Muscle of back (tissue), 11 donors: Measurements from ENCODE around the gene ARHGAP24. TPM values are rescaled to one million over a fixed set of nuclear protein-coding genes. Genes with fewer than 3 reads are reported as not detected.
"Not testable (repeated sequence)": the region's sequence is repeated elsewhere in the genome, so short reads cannot be mapped to it uniquely, and the experiment has no call there.

Experiments
- DNase-seq, 3 donors: peaks; one replicate each; pipeline versions ENCODE4 v3.0.0 to v3.0.0-alpha.2; 2013
- polyA plus RNA-seq, 10 donors: library from polyadenylated mRNA; unstranded; fragments of 120-200 nt; gene quantifications; one replicate each; pipeline ENCODE4 v1.2.1, GENCODE V29; 2013; ENCODE audit not compliant: insufficient read length in 10 of 10

ARHGAP24 gene
- polyA plus RNA-seq, 10 donors: 44.8 to 74.7 (median 55.1) TPM

DNA sequence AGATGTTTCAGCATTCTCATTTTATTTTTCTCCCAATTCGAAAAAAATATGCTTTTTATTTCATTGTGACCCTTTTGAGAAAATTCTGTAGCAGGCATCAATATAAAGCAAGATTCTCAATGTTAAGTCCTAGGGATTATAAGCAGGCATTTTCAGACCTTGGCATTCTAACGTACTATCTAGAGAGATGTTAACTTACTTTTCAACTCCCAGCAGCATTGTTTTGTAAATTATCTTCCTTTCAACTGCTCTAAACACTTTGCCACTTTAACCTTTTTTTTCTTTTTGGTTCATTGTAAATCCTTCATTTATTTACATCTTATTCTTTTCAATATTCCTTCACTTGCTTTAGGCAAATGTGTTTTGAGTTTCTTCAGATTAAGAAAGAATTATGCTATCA, 333.2 kb downstream of the ARHGAP24 start:
- DNase-seq: no peak

DNA sequence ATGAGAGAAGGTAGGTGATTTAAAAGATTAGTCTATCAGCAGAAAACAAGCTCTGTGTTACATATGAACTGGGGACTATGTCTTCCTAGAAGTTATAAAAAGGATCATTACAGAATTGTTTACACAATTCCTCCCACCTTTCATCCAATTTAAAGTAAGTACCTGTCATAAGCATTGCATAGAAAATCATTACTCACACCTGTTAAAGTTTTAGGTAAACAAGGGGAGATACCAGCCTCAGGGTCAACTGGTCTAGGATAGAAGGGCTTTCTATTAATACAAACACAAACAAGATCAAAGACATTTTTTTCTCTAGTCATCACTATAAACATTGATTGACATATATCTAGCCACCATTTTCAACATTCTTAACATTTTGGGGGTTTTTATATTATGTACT, 333.9 kb downstream of the ARHGAP24 start:
- no peak for DNase-seq

DNA sequence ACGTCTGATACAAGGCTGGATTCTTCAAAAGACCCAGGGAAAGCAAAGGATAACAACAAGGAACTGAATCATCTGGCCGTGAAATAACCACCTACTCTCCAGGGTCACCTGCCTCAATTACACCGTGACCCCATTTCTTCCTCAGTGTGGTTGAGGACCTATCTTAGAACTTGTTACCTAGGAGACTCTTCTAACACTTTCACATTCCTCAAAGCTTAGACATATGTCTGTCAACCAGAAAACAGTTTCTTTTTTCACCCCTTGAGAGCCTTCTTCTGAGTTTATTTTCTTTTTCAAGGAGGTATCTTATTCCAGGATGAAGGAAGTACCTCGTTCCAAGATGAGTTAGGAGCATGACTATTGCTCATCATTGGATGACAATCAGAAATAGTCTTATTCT, 337.8 kb downstream of the ARHGAP24 start:
- no peak for DNase-seq

DNA sequence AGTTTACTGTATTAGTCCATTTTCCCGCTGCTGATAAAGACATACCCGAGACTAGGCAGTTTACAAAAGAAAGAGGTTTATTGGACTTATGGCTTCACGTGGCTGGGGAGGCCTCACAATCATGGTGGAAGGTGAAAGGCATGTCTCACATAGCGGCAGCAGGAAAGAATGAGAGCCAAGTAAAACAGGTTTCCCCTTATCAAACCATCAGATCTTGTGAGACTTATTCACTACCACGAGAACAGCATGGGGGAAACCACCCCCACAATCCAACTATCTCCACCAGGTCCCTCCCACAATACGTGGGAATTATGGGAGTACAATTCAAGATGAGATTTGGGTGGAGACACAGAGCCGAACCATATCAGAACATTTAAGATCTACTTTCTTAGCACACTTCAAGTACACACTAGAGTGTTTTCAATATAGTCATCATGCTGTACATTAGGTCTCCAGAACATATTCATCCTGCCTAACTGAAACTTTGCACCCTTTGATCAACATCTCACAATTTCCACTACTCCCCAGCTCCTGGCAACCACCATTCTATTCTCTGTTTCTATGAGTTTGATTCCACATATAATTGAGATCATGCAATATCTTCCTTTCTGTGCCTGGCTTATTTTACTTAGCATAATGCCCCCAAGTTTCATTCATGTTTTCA, 341.0 kb downstream of the ARHGAP24 start:
- DNase-seq: no peak

DNA sequence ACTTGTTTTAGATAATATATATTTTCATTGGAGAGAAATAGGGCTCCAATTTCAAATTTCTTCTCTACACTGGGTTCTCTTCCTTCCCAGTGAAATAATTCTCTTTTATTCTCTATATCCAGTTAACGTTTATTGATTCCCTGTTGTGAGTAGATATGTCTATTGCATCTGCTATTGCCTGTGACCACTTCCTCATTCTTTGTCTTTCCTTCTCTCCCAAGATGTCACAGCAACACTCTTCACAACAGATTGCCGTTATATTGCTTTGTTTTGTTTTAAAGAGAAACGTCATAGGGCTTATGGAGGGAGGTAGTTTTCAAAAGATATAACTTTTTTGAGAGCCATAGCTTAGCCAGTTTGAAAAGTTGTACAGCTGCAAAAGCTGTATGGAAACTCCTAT, 343.8 kb downstream of the ARHGAP24 start:
- no peak for DNase-seq

DNA sequence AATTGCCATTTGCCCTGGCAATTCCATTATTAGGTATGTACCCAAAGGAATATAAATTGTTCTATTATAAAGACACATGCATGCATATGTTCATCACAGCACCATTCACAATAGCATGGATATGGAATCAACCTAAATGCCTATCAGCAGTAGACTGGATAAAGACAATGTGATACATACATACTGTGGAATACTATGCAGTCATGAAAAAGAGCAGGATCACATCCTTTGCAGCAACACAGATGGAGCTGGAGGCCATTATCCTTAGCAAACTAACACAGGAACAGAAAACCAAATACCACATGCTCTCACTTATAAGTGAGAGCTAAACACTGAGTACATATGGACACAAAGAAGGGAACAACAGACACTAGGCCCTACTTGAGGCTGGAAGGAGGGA, 345.2 kb downstream of the ARHGAP24 start:
- not testable (repeated sequence) for DNase-seq

DNA sequence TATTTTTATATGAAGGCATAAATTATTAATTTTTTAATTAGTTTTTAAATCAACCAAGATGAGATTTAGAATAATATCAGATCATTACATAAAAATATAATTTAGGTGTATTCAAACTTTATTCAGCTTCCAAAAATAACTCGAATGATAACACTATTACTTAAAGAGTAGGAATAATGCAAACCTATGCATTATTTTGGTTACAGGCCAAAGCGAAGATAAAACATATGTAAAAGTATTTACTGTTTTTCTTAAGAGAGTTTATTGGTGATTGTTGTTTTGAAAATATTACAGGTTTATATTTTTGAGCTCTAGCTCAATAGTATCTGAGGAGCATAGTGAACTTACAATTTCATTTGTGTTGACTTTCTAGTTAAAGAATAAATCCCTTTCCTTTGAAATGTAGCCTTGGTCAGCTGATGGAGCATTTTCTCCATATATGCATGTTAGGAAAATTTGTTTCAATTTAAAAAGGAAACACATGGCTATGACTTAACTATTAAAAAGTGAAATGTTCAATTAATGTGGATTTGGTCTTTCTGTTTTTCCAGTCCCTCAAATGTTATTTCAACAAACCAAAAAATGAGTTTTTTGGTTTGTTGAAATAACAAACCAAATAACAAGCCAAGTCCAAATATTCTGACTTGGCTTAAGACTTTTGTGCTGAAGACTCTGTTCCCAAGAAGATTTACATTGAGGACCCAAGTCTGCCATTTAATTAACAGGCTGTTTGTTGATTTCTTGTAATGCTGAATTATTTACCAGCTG, 346.9 kb downstream of the ARHGAP24 start:
- no peak for DNase-seq

DNA sequence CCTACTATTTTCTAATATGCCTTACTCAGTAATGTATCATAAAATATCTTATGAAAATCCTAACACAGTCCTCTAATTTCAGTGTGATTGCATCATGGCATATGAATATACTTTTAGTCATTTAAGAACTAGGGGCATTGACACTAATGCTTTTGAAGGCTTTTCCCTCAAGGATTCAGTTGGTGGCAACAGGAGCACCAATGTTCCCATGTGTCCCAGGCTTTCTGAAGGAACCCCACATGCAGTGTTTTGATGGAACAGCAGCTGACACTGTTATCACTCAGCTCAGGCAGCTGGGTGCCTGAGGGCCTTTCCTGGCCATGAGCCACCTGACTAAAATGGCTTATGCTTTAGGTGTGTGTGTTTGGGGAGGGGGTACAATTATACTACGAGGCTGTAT, 348.3 kb downstream of the ARHGAP24 start:
- DNase-seq: peak in 1 of 3 donors; percentile 52

DNA sequence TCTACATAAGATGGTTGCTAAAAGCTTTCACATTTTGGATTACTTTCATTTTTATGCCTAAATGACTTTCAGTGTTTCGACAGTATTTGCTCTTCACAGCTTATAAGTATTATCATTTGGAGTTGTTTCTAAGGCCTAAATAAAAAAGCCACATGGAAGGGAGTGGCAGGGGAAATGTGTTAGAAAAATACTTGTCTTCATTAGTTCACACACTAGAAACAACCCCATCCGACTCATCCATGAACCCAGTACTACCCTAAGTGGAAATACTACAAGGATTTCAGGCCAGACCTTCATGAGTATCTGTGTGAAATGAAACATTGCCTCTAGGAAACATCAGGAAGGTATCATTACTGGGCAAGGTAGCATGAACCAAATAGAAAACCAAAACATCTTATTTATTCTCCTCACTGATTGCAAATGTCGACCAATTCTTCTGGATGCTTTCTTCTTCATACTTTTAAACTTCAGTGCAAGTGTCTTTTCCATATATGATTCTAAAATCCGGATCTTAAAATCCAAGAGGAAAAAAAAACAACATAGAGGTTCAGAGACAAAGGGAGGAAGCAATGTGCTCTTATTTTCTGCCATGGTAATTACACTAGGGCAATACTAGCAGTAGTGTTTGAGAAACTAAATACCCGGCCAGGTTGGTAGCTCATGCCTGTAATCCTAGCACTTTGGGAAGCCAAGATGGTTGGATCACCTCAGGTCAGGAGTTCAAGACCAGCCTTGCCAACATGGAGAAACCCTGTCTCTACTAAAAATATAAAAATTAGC, 349.4 kb downstream of the ARHGAP24 start:
- no peak for DNase-seq

DNA sequence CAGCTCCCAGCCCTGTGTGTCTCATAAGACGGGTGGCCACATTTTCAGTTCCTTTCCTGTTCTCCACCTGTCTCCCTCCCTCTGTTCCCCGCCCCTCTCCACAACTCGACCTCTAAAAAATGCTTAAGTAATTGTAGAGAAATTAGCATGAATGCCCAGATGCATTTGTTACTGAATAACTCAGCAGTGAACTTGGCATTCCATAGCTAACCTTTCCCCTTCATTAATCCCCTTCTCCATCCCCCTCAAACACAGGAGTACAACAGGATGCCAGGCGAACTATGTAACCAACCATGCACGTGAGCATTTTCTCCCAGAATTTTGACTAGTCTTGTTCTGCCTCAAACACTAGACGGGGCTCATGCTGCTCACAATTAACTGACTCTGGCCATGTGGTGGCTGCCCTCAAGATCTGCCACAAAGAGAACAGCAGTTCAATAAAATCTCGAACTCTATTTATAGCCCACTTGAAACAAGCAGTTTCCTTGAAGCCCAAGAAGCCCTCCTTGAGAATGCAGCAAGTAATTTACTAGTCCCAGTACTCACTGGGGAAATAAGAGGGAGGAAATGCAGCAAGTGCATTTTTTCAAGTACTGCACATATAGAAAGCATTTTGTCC, 351.2 kb downstream of the ARHGAP24 start:
- DNase-seq: peak in 2 of 3 donors; percentile 44 to 67

DNA sequence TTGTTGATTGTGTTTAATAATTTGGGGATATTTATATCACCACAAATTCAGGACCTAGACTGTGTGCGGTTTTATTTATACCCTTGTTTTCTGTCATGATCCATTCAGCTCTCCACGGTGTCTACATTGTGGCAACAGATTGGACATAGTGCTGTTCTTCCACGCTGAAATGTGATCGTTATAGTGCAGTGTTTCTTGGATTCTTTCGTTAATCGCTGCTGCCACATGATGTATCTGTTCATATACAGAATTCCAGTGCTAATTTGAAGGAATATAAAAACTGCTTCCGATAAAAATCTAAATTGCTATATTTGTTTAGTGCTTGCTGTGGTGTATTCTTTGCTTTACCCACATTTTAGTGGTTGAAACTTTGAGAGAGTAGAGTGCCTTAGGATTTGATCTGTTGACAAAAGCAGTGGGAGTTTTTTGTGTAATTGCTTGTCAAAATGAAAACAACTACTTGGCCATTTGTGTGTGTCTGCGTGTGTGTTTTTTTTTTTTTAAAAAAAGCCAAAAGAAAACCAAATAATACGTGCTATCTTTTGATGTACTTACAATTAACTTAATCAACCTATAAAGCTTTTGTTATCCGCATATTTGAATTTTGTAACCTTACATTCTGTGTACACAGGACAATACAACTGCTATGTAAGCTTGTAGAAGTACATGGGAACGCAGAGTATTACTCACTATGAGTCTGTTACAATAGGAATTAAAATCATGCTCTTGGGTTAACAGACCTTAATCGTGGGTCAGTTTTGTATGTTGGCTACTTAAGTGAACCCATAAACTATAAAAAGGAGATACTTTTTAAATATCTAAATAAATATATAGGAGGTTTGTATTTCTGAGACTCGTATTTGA, 353.3 kb downstream of the ARHGAP24 start:
- DNase-seq: peak in 2 of 3 donors; percentile 53 to 55

DNA sequence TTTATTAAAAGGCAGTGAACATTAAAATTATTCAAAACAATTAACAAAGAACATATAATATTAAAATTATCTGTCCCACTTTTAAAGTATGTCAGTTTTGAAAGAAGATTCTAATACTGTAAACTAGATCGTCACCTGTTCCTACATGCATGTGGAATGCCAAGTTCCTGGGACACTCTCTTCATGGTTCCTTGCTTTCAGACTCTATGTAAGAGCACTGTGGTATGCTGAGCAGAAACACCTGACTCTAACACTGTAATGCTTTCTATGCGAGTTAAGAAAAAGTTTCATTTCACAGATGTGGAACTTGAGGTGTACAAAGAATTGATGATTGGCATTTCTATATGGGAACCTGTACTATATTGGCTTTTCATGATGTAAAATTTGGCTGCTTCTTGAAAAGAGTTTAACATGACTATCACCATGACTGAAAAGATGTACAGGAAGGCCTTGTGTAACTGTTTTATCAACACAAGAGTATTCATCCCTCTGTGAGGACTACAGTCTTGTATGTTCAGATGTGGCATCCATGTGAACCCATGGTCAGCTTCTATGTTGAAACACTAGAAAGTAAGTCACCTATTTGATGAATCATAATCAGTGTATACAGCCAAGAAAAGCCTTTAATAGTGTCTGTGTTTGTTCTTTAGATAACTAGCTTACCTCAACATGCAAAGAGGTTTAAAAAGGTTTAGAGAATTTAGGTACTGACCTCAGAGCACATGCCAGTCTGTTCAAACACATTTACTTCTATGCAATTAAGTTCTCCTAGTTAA, 354.5 kb downstream of the ARHGAP24 start:
- DNase-seq: peak in 1 of 3 donors; percentile 35

DNA sequence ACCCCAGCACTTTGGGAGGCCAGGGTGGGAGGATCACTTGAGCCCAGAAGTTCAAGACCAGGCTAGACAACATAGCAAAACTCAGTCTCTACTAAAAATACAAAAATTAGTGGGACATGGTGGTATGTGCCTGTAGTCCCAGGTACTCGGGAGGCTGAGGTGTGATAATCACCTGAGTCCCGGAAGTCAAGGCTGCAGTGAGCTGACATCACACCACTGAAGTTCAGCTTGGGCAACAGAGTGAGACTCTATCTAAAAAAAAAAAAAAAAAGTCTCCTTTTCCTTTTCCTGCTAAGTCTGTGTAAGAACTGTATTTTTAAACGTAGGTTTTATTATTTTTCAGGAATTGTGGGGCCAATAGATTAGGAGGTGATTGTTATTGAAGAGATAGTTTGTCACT, 356.7 kb downstream of the ARHGAP24 start:
- DNase-seq: no peak

DNA sequence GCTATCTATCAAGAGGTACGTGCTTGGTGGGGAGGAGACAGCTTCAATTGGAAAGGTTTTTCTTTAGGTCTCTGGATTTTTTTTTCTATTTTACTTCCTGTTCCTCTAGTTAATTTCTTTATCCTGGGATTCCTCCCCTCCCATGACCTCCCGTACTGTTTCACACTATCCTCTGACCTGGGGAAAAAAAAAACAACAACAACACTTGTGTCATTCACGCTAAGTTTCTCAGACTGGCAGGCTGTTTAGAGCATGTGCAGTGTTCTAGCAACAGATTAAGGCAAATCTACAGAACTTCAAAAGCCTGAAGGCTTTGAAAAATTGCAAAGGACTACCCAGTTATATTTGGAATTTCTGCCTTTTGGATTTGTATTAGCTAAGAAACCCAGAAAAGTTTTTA, 358.4 kb downstream of the ARHGAP24 start:
- no peak for DNase-seq

DNA sequence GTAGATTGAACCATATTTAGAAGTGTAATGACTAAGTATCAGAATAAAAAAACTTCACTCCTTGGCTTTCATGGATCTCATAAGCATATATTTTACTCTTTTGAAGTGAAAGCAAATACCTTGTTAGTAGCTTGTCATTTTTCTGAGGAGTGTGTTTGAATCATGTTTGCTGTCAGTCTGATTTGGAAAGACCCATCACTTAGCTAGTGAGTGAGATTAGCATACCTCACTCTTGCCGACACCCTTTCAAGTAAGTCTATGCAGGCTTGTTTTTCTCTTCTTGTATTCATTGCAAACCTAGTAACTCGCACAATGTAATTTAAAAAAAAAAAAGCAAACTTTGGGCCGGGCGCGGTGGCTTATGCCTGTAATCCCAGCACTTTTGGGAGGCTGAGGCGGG, 360.0 kb downstream of the ARHGAP24 start:
- DNase-seq: no peak

DNA sequence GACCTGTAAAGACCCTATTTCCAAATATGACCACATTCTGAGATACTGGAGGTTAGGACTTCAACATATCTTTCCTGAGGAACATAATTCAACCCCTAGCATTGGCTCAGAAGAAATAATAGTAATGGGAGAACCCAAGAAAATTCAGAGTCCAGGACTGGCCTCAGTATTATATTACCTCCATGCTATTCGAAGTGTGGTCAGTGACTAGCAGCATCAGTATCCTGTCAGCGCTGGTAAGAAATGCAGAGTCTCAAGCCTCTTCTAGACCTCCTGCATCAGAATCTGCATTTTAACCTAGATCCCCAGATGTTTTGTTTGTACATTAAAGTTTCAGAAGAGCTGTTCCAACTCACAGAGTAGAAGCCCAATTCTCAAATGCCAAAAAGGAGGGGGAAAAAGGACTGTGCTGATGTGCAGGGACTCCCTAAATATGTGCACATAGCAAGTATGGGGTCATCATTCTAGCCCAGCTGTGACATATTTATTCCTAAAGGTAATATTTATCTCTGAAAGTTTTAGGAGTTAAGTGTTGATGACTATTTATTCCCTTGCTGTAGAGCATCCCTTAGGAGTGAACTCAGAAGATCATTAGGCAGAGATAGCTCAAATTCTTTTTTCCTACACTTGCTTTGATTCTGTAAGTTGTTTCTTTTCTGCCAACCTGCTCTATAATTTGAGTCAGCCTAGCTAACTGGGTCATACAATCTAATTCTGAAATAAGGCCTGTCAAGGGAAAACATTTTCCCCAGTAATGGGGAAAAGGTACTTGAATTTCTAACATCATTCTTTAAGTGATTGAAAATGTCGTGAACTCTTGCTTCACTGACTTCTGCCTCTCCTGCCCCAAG, 361.9 kb downstream of the ARHGAP24 start:
- peak in 1 of 3 donors; percentile 60 for DNase-seq

DNA sequence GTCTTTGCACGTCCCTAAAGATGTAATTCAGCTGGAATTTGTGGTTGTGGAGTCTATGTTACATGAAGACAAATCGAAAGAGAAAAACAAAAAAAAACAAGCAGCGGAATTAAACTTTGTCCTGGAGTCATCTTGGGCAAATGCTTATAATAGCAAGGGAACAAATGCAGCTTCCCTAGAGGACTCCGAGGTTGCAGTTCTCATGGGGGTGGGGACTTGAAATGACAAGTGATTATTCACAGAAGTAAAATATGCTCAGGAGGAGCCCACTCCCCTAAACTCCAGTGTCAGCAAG, 362.4 kb downstream of the ARHGAP24 start:
- DNase-seq: no peak

DNA sequence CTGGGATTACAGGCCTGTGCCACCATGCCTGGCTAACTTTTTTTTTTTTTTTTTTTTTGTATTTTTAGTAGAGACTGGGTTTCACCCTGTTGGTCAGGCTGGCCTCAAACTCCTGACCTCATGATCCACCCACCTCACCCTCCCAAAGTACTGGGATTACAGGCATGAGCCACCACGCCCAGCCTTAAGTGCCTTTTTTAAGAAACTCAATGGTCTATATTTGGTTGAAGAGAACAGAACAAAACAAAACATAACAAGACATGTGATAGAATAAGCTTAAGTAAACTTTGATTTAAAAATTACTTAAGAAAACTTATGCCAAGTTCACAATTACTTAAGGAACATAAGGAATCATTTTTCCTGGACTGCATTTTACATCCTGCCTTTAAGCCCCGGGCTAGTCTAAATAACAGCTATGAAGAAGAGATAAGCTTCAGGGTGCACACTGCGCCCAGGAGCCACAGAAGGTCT, 365.1 kb downstream of the ARHGAP24 start:
- not testable (repeated sequence) for DNase-seq

DNA sequence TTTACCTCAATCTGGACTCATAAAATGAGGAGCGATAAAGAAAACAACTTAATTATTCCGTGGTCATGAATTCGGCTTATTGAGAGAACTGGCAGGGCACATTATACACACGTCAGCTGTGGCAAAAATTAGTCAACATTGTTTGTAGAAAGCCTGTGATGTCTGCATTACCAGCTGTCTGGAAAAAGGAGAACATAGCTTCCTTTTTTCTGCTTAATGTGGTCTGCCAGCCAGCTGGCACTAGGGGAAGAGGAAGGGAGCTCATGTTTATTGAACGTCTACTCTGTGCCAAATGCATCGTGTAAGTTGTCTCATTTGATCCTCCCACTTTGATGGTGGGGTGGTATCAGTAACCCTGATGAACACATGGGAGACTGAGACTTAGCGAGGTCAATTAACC, 367.6 kb downstream of the ARHGAP24 start:
- peak; percentile 62 to 80 (median 67) for DNase-seq
